Measurements from ENCODE around the gene NCOA7.

NCOA7 gene

GRCh38 chr6:125945378-125946141 lies 154.8 kb downstream of the NCOA7 start:
- H3K4me3 ChIP-seq (ENCODE audit: low read length) = no peak overlapping the region
- no peaks in the 10 kb centered on the region for H3K36me3 ChIP-seq (ENCODE audit: control insufficient read depth, low read length)
- H3F3A ChIP-seq (ENCODE audit: control insufficient read depth, insufficient read depth) = no peaks in the 10 kb centered on the region
- no peaks in the 10 kb centered on the region for H3K27me3 ChIP-seq (ENCODE audit: control insufficient read depth, low read length)
- H3K9me2 ChIP-seq (replicated peaks; ENCODE audit: control insufficient read depth, low read length) = no peaks in the 10 kb centered on the region; the same call in 1 of the 2 replicates
- no peak for TF ChIP-seq EZH2phosphoT487 (IDR thresholded peaks at IDR 0.05; ENCODE audit: borderline replicate concordance, low read length)
- no peak for TF ChIP-seq CTCF (IDR thresholded peaks at IDR 0.05; ENCODE audit: low read depth, low read length, poor library complexity, severe bottlenecking)
- no peak overlapping the region for H3K4me2 ChIP-seq (ENCODE audit: low read length)
- H3K27ac ChIP-seq (ENCODE audit: low read depth, low read length) = no peak overlapping the region
- no peaks in the 10 kb centered on the region for H3K79me2 ChIP-seq (ENCODE audit: control insufficient read depth, low read length)
- H4K20me1 ChIP-seq (ENCODE audit: control insufficient read depth, insufficient read depth, low read depth, low read length) = no peaks in the 10 kb centered on the region
- H3K9me3 ChIP-seq (ENCODE audit: control insufficient read depth, insufficient read depth, low read length) = no peaks in the 10 kb centered on the region
- H3K4me1 ChIP-seq (ENCODE audit: control insufficient read depth, low read length) = peaks cover 15% of the 10 kb centered on the region

GRCh38 chr6:125947615-125948014 lies 156.9 kb downstream of the NCOA7 start:
- H3K9me2 ChIP-seq (replicated peaks; ENCODE audit: control insufficient read depth, low read length) = no peaks in the 10 kb centered on the region; the same call in 1 of the 2 replicates
- H3K4me2 ChIP-seq (ENCODE audit: low read length) = no peak overlapping the region
- H3K4me1 ChIP-seq (ENCODE audit: control insufficient read depth, low read length) = peaks cover 15% of the 10 kb centered on the region
- no peaks in the 10 kb centered on the region for H3K27me3 ChIP-seq (ENCODE audit: control insufficient read depth, low read length)
- H4K20me1 ChIP-seq (ENCODE audit: control insufficient read depth, insufficient read depth, low read depth, low read length) = no peaks in the 10 kb centered on the region
- TF ChIP-seq EZH2phosphoT487 (IDR thresholded peaks at IDR 0.05; ENCODE audit: borderline replicate concordance, low read length) = no peak
- TF ChIP-seq CTCF (IDR thresholded peaks at IDR 0.05; ENCODE audit: low read depth, low read length, poor library complexity, severe bottlenecking) = no peak
- no peaks in the 10 kb centered on the region for H3K79me2 ChIP-seq (ENCODE audit: control insufficient read depth, low read length)
- H3K4me3 ChIP-seq (ENCODE audit: low read length) = no peak overlapping the region
- no peak overlapping the region for H3K27ac ChIP-seq (ENCODE audit: low read depth, low read length)
- H3K9me3 ChIP-seq (ENCODE audit: control insufficient read depth, insufficient read depth, low read length) = no peaks in the 10 kb centered on the region
- no peaks in the 10 kb centered on the region for H3F3A ChIP-seq (ENCODE audit: control insufficient read depth, insufficient read depth)
- no peaks in the 10 kb centered on the region for H3K36me3 ChIP-seq (ENCODE audit: control insufficient read depth, low read length)

GRCh38 chr6:125948455-125948854 lies 157.7 kb downstream of the NCOA7 start:
- no peaks in the 10 kb centered on the region for H3K9me2 ChIP-seq (replicated peaks; ENCODE audit: control insufficient read depth, low read length)
- H3F3A ChIP-seq (ENCODE audit: control insufficient read depth, insufficient read depth) = no peaks in the 10 kb centered on the region
- H3K4me3 ChIP-seq (ENCODE audit: low read length) = no peak overlapping the region
- H3K4me2 ChIP-seq (ENCODE audit: low read length) = no peak overlapping the region
- TF ChIP-seq CTCF (IDR thresholded peaks at IDR 0.05; ENCODE audit: low read depth, low read length, poor library complexity, severe bottlenecking) (no peak), EZH2phosphoT487 (IDR thresholded peaks at IDR 0.05; ENCODE audit: borderline replicate concordance, low read length) (no peak)
- no peaks in the 10 kb centered on the region for H3K27me3 ChIP-seq (ENCODE audit: control insufficient read depth, low read length)
- H3K9me3 ChIP-seq (ENCODE audit: control insufficient read depth, insufficient read depth, low read length) = no peaks in the 10 kb centered on the region
- H4K20me1 ChIP-seq (ENCODE audit: control insufficient read depth, insufficient read depth, low read depth, low read length) = no peaks in the 10 kb centered on the region
- no peaks in the 10 kb centered on the region for H3K79me2 ChIP-seq (ENCODE audit: control insufficient read depth, low read length)
- H3K36me3 ChIP-seq (ENCODE audit: control insufficient read depth, low read length) = no peaks in the 10 kb centered on the region
- no peak overlapping the region for H3K27ac ChIP-seq (ENCODE audit: low read depth, low read length)
- H3K4me1 ChIP-seq (ENCODE audit: control insufficient read depth, low read length) = peaks cover 19% of the 10 kb centered on the region
